GM21619 (cell line): ENCODE results near the gene PSRC1.

Experiments used
- ATAC-seq: cut with Tn5 transposase; IDR thresholded peaks from one replicate; pipeline ENCODE4 v1.9.1; 2021; ENCODE audit not compliant: unreplicated experiment

The PSRC1 gene

GRCh38 chr1:109272831-109273547 lies 10.0 kb downstream of the PSRC1 start:
- ATAC-seq: no peak

- no peak for ATAC-seq
Observed at GRCh38 chr1:109272021-109272799, 10.7 kb downstream of the PSRC1 start.

- no peak for ATAC-seq
Observed at GRCh38 chr1:109271458-109271857, 11.5 kb downstream of the PSRC1 start.

GRCh38 chr1:109270623-109271317 lies 12.2 kb downstream of the PSRC1 start:
- no peak for ATAC-seq

GRCh38 chr1:109269981-109270622 lies 12.8 kb downstream of the PSRC1 start:
- no peak for ATAC-seq

GRCh38 chr1:109269212-109269980 lies 13.5 kb downstream of the PSRC1 start:
- no peak for ATAC-seq

- ATAC-seq: no peak
Observed at GRCh38 chr1:109268431-109269211, 14.3 kb downstream of the PSRC1 start.

- ATAC-seq: no peak
Observed at GRCh38 chr1:109267743-109268300, 15.1 kb downstream of the PSRC1 start.

- ATAC-seq: no peak
Observed at GRCh38 chr1:109266965-109267364, 16.0 kb downstream of the PSRC1 start.

- ATAC-seq: no peak
Observed at GRCh38 chr1:109265741-109266330, 17.1 kb downstream of the PSRC1 start.

GRCh38 chr1:109265016-109265415 lies 17.9 kb downstream of the PSRC1 start:
- no peak for ATAC-seq

GRCh38 chr1:109264379-109264755 lies 18.6 kb downstream of the PSRC1 start:
- ATAC-seq: no peak

GRCh38 chr1:109263597-109264378 lies 19.2 kb downstream of the PSRC1 start:
- ATAC-seq: no peak

- no peak for ATAC-seq
Observed at GRCh38 chr1:109263234-109263596, 19.7 kb downstream of the PSRC1 start.

- no peak for ATAC-seq
Observed at GRCh38 chr1:109262231-109263055, 20.5 kb downstream of the PSRC1 start.

GRCh38 chr1:109261578-109261977 lies 21.4 kb downstream of the PSRC1 start:
- no peak for ATAC-seq

GRCh38 chr1:109261006-109261405 lies 21.9 kb downstream of the PSRC1 start:
- ATAC-seq: no peak
